Endothelial cell of umbilical vein (primary cell): ENCODE measurements around the gene LRRC37B.
"Not testable (repeated sequence)": the region's sequence is repeated elsewhere in the genome, so short reads cannot be mapped to it uniquely, and the experiment has no call there.

Source experiments
- FOS ChIP-seq: IDR thresholded peaks from 2 replicates; pipeline ENCODE4 v1.6.1; 2011; ENCODE audit warnings: mild to moderate bottlenecking, low read length, moderate library complexity, borderline replicate concordance; ENCODE audit not compliant: insufficient read depth
- MYC ChIP-seq: IDR thresholded peaks from one replicate; pipeline ENCODE4 v1.6.1; 2011; ENCODE audit warnings: mild to moderate bottlenecking, low read depth, low read length
- POLR2A ChIP-seq: IDR thresholded peaks from 2 replicates; pipeline ENCODE4 v1.6.1; 2012; ENCODE audit warnings: low read depth, mild to moderate bottlenecking, control low read depth, low read length
- POLR2AphosphoS5 ChIP-seq: IDR thresholded peaks from 2 replicates; pipeline ENCODE4 v1.6.1; 2012; ENCODE audit warnings: low read depth, mild to moderate bottlenecking, control low read depth, low read length, moderate library complexity; ENCODE audit not compliant: insufficient read depth
- TF ChIP-seq, protein P1 (sequence below), 2 donors: IDR thresholded peaks; 1 replicate in 1 of 2; 2 replicates in 1 of 2; pipeline ENCODE4 v1.5.1; 2011; ENCODE audit warnings: low read length in 2 of 2, mild to moderate bottlenecking in 2 of 2, moderate library complexity in 2 of 2, control low read depth in 1 of 2, inconsistent platforms in 1 of 2, low read depth in 1 of 2; ENCODE audit not compliant: insufficient read depth in 1 of 2; ENCODE audit errors: extremely low read depth in 1 of 2
- TF ChIP-seq, protein P2 (sequence below): IDR thresholded peaks from 2 replicates; pipeline ENCODE4 v1.6.1; 2011; ENCODE audit not compliant: insufficient read depth, insufficient read length

DNA sequence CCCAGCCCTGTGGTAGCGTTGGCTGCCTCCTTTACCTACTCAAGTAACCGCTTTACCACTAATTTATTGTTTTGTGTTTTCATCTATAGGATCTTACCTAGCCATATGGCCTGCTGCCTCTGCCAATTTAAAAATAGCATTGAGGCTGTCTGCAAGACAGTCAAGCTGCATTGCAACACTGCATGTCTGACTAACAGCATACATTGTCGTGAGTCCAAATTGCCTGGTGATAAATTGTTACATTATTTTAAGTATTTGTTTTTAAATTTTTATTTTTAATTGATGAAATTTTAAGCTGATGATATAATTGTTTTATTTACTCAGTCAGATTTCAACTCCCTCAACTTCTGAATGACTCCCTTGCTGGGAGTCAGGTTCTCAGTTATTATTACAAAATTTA is 38.4 kb downstream of the LRRC37B start:
- TF ChIP-seq, protein P1, sequence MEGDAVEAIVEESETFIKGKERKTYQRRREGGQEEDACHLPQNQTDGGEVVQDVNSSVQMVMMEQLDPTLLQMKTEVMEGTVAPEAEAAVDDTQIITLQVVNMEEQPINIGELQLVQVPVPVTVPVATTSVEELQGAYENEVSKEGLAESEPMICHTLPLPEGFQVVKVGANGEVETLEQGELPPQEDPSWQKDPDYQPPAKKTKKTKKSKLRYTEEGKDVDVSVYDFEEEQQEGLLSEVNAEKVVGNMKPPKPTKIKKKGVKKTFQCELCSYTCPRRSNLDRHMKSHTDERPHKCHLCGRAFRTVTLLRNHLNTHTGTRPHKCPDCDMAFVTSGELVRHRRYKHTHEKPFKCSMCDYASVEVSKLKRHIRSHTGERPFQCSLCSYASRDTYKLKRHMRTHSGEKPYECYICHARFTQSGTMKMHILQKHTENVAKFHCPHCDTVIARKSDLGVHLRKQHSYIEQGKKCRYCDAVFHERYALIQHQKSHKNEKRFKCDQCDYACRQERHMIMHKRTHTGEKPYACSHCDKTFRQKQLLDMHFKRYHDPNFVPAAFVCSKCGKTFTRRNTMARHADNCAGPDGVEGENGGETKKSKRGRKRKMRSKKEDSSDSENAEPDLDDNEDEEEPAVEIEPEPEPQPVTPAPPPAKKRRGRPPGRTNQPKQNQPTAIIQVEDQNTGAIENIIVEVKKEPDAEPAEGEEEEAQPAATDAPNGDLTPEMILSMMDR (IDR thresholded peaks at IDR 0.05; ENCODE audit: extremely low read depth in 1 of 2, insufficient read depth in 1 of 2, low read depth in 1 of 2, low read length in 2 of 2): not testable (repeated sequence)
- TF ChIP-seq MYC, POLR2AphosphoS5, POLR2A, FOS: not testable (repeated sequence)
- TF ChIP-seq, protein P2, sequence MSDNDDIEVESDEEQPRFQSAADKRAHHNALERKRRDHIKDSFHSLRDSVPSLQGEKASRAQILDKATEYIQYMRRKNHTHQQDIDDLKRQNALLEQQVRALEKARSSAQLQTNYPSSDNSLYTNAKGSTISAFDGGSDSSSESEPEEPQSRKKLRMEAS: not testable (repeated sequence)
